Activated CD8-positive, alpha-beta T cell treated with anti-CD3 and anti-CD28 coated beads for 36 hours (primary cell): ENCODE measurements around the gene ACBD5. TPM values are rescaled to one million over a fixed set of nuclear protein-coding genes. Genes with fewer than 3 reads are reported as not detected.

Experiments
- ATAC-seq: fragments of 200-7000 bp; cut with Tn5 transposase; one replicate; pipeline ENCODE4 v1.10.0; 2021; ENCODE audit warnings: mild to moderate bottlenecking, moderate library complexity
- CTCF ChIA-PET: fragments of 350-600 bp; sonication (Branson Sonifier 250); formaldehyde crosslinking; loops from one replicate; lab custom pipeline; 2021; ENCODE audit warnings: antibody characterized with exemption; lab: Charles Lee
- POLR2A ChIA-PET: fragments of 350-600 bp; sonication (Branson Sonifier 250); formaldehyde crosslinking; loops from one replicate; lab custom pipeline; 2021; ENCODE audit warnings: antibody characterized with exemption; lab: Charles Lee
- DNase-seq: peaks from one replicate; pipeline ENCODE4 v3.0.0-alpha.2; 2020
- H3K27ac Mint-ChIP-seq: one replicate; pipeline ENCODE4 v1.8.0; 2021; ENCODE audit warnings: mild to moderate bottlenecking, mixed read lengths
- H3K27me3 Mint-ChIP-seq: one replicate; pipeline ENCODE4 v1.8.0; 2021; ENCODE audit warnings: mixed read lengths
- H3K36me3 Mint-ChIP-seq: one replicate; pipeline ENCODE4 v1.8.0; 2021; ENCODE audit warnings: low read depth, mixed read lengths
- H3K4me1 Mint-ChIP-seq: one replicate; pipeline ENCODE4 v1.8.0; 2021; ENCODE audit warnings: low read depth, mixed read lengths
- H3K4me3 Mint-ChIP-seq: one replicate; pipeline ENCODE4 v1.8.0; 2021; ENCODE audit warnings: mild to moderate bottlenecking, moderate library complexity, mixed read lengths
- H3K9me3 Mint-ChIP-seq: one replicate; pipeline ENCODE4 v1.8.0; 2021; ENCODE audit warnings: mixed read lengths
- intact Hi-C: fragments of 100-400 bp; cut with micrococcal nuclease; formaldehyde crosslinking; loops from one replicate; pipeline ENCODE4 v1.10.0; 2022
- total RNA-seq, 2 experiments: library from RNA; stranded (reverse); gene quantifications; one replicate each; pipeline ENCODE4 v1.2.3, GENCODE V29; 2021
- TF ChIP-seq, protein P1 (sequence below): fragments of 200-600 bp; IDR thresholded peaks from one replicate; pipeline ENCODE4 v1.8.0; 2022; ENCODE audit warnings: antibody characterized with exemption, mild to moderate bottlenecking

The ACBD5 gene
- total RNA-seq, 2 experiments from 2014 or later: 17.0 to 19.0 TPM

- Mint-ChIP-seq H3K4me1 (peaks cover 14% of the 10 kb centered on the region), H3K27me3 (no peaks in the 10 kb centered on the region), H3K4me3 (no peak overlapping the region), H3K9me3 (no peaks in the 10 kb centered on the region), H3K36me3 (peaks cover 10% of the 10 kb centered on the region), H3K27ac (no peak overlapping the region)
- no peak for ATAC-seq
- ChIA-PET CTCF (no interaction called here), POLR2A (no interaction called here)
- DNase-seq: no peak
- TF ChIP-seq, protein P1, sequence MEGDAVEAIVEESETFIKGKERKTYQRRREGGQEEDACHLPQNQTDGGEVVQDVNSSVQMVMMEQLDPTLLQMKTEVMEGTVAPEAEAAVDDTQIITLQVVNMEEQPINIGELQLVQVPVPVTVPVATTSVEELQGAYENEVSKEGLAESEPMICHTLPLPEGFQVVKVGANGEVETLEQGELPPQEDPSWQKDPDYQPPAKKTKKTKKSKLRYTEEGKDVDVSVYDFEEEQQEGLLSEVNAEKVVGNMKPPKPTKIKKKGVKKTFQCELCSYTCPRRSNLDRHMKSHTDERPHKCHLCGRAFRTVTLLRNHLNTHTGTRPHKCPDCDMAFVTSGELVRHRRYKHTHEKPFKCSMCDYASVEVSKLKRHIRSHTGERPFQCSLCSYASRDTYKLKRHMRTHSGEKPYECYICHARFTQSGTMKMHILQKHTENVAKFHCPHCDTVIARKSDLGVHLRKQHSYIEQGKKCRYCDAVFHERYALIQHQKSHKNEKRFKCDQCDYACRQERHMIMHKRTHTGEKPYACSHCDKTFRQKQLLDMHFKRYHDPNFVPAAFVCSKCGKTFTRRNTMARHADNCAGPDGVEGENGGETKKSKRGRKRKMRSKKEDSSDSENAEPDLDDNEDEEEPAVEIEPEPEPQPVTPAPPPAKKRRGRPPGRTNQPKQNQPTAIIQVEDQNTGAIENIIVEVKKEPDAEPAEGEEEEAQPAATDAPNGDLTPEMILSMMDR: no peak
- intact Hi-C loops: no loop called here
Measured at GRCh38 chr10:27230022-27230421, 10.6 kb downstream of the ACBD5 start.

GRCh38 chr10:27225642-27226257 lies 14.8 kb downstream of the ACBD5 start:
- Mint-ChIP-seq H3K36me3 (peaks cover 14% of the 10 kb centered on the region), H3K4me1 (peaks cover 19% of the 10 kb centered on the region), H3K4me3 (no peak overlapping the region), H3K27me3 (no peaks in the 10 kb centered on the region), H3K9me3 (no peaks in the 10 kb centered on the region), H3K27ac (peak overlapping the region; percentile 32)
- peak; percentile 32 for DNase-seq
- peak; percentile 74 for ATAC-seq
- CTCF ChIA-PET: no interaction called here
- POLR2A ChIA-PET: interaction anchor here (1.2 kb wide), 1 partner anchor 15 kb away, joined by 3 read pairs; no protein-coding TSS in a partner anchor
- TF ChIP-seq, protein P1: no peak
- intact Hi-C loops: loop anchor here (10.0 kb wide), 1 partner anchor 139 kb away; no protein-coding TSS in a partner anchor

- Mint-ChIP-seq H3K27ac (peak overlapping the region; percentile 11), H3K36me3 (peaks cover 13% of the 10 kb centered on the region), H3K4me3 (no peak overlapping the region), H3K9me3 (no peaks in the 10 kb centered on the region), H3K27me3 (no peaks in the 10 kb centered on the region), H3K4me1 (peaks cover 19% of the 10 kb centered on the region)
- ChIA-PET POLR2A (no interaction called here), CTCF (interaction anchor here (1.6 to 2.6 kb wide), 7 partner anchors 11 to 61 kb away, joined by 3 to 41 read pairs (median 4); no protein-coding TSS in a partner anchor)
- intact Hi-C loops: loop anchor here (10.0 kb wide), 1 partner anchor 140 kb away; no protein-coding TSS in a partner anchor
- peak; percentile 28 for ATAC-seq
- no peak for DNase-seq
- TF ChIP-seq, protein P1: no peak
Measured at GRCh38 chr10:27225011-27225590, 15.5 kb downstream of the ACBD5 start.

GRCh38 chr10:27223964-27224363 lies 16.6 kb downstream of the ACBD5 start:
- ATAC-seq: peak; percentile 55
- Mint-ChIP-seq H3K9me3 (no peaks in the 10 kb centered on the region), H3K27me3 (no peaks in the 10 kb centered on the region), H3K27ac (no peak overlapping the region), H3K36me3 (peaks cover 18% of the 10 kb centered on the region), H3K4me1 (peaks cover 19% of the 10 kb centered on the region), H3K4me3 (no peak overlapping the region)
- TF ChIP-seq, protein P1: peak; percentile 76
- ChIA-PET POLR2A (interaction anchor here (0.5 to 0.8 kb wide), 3 partner anchors 16 to 23 kb away, joined by 3 read pairs; no protein-coding TSS in a partner anchor), CTCF (interaction anchor here (0.6 to 2.6 kb wide), 31 partner anchors 8 to 1460 kb away, joined by 3 to 41 read pairs (median 3); no protein-coding TSS in a partner anchor)
- intact Hi-C loops: loop anchor here (10.0 kb wide), 1 partner anchor 141 kb away; no protein-coding TSS in a partner anchor
- DNase-seq: peak; percentile 64

GRCh38 chr10:27207350-27207749 lies 33.2 kb downstream of the ACBD5 start:
- H3K36me3 Mint-ChIP-seq: peaks cover 27% of the 10 kb centered on the region
- intact Hi-C loops: no loop called here
- H3K27me3 Mint-ChIP-seq: no peaks in the 10 kb centered on the region
- H3K9me3 Mint-ChIP-seq: no peaks in the 10 kb centered on the region
- no peaks in the 10 kb centered on the region for H3K4me1 Mint-ChIP-seq
- ChIA-PET POLR2A (no interaction called here), CTCF (interaction anchor here (1.3 kb wide), 1 partner anchor 17 kb away, joined by 4 read pairs; no protein-coding TSS in a partner anchor)
- ATAC-seq (no peak), DNase-seq (no peak)
- no peak overlapping the region for H3K4me3 Mint-ChIP-seq
- TF ChIP-seq, protein P1: no peak
- H3K27ac Mint-ChIP-seq: no peak overlapping the region
